Stimulated activated CD8-positive, alpha-beta memory T cell treated with anti-CD3 and anti-CD28 coated beads, Interleukin-12 subunit alpha, Interleukin-12 subunit beta, amount 100 ng/mL, for 24 hours (primary cell): ENCODE measurements around the gene ZNF14.
A peak's percentile ranks its signal among the peaks of the same experiment; 100 is the strongest.
"Not testable (repeated sequence)": the region's sequence is repeated elsewhere in the genome, so short reads cannot be mapped to it uniquely, and the experiment has no call there.

Source experiments
- DNase-seq: peaks from one replicate; pipeline ENCODE4 v3.0.0-alpha.2; 2020; ENCODE audit errors: extremely low read depth

Gene ZNF14

DNA sequence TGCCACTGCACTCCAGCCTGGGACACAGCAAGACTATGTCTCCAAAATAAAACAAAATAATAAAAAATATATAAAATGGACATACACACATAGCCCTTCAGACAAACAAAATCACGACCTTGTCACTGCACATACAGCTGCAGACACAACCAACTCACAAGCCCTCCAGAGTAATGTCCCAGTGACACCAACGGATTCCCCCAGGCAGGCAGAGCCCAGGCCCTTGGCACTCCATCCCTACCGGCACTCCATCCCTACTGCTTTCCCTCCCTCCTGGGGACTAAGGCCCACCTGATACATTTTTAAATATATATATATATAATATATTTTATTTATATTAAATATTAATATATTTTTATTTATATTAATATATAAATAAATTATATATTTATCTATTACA lies 45.8 kb downstream of the ZNF14 start:
- no peak for DNase-seq

- DNase-seq: no peak
Measured at GRCh38 chr19:19686580-19686979, 46.3 kb downstream of the ZNF14 start.

DNA sequence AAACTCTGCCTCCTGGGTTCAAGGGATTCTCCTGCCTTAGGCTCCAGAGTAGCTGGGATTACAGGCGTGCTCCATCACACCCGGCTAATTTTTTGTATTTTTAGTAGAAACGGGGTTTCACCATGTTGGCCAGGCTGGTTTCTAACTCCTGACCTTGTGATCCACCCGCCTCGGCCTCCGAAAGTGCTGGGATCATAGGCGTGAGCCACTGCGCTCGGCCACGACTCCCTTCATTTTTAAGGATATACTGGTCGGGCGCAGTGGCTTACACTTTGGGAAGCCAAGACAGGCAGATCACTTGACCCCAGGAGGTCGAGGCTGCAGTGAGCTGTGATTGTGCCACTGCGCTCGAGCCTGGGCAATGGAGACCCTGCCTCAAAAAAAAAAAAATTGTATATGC lies 46.8 kb downstream of the ZNF14 start:
- not testable (repeated sequence) for DNase-seq

DNA sequence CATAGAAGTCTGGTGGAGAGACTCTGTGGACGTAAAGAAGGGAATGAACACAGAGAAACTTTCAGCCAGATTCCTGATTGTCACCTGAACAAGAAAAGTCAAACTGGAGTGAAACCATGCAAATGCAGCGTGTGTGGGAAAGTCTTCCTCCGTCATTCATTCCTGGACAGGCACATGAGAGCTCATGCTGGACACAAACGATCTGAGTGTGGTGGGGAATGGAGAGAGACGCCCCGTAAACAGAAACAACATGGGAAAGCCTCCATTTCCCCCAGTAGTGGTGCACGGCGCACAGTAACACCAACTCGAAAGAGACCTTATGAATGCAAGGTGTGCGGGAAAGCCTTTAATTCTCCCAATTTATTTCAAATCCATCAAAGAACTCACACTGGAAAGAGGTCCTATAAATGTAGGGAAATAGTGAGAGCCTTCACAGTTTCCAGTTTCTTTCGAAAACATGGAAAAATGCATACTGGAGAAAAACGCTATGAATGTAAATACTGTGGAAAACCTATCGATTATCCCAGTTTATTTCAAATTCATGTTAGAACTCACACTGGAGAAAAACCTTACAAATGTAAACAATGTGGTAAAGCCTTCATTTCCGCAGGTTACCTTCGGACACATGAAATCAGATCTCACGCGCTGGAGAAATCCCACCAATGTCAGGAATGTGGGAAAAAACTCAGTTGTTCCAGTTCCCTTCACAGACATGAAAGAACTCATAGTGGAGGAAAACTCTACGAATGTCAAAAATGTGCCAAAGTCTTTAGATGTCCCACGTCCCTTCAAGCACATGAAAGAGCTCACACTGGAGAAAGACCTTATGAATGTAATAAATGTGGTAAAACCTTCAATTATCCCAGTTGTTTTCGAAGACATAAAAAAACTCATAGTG lies 53.5 kb downstream of the ZNF14 start:
- DNase-seq: no peak

DNA sequence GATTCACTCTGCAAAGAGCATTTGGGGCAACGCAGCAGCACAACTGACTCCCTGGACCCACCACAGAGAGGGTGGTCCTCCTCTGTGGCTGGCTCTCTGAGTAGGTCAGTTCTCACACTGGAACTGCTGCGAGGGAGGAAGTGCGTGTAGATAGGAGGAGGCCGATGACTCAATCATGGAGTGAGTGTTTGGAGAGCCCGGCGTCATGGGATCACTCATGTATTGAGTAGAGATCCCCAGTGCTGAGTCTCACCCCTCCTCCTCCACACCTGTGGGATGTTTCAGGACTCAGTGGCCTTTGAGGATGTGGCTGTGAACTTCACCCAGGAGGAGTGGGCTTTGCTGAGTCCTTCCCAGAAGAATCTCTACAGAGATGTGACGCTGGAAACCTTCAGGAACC lies 55.3 kb downstream of the ZNF14 start:
- no peak for DNase-seq

DNA sequence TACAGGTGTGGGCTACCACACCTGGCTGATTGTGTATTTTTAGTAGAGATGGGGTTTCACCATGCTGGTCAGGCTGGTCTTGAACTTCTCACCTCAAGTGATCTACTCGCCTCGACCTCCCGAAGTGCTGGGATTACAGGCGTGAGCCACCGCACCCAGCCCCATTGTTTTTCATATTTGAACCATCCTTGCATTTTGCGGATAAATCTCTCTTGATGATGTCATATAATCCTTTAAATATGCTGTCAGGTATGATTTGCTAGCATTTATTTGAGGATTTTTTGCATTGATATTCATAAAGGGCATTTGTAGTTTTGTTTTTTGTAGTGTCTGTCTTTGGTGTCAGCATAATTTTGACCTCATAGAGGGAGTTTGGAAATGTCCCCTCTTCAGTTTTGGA lies 58.6 kb downstream of the ZNF14 start:
- DNase-seq: no peak

- DNase-seq: no peak
Measured at GRCh38 chr19:19672816-19673215, 60.1 kb downstream of the ZNF14 start.

- no peak for DNase-seq
Measured at GRCh38 chr19:19670070-19670551, 62.8 kb downstream of the ZNF14 start.

DNA sequence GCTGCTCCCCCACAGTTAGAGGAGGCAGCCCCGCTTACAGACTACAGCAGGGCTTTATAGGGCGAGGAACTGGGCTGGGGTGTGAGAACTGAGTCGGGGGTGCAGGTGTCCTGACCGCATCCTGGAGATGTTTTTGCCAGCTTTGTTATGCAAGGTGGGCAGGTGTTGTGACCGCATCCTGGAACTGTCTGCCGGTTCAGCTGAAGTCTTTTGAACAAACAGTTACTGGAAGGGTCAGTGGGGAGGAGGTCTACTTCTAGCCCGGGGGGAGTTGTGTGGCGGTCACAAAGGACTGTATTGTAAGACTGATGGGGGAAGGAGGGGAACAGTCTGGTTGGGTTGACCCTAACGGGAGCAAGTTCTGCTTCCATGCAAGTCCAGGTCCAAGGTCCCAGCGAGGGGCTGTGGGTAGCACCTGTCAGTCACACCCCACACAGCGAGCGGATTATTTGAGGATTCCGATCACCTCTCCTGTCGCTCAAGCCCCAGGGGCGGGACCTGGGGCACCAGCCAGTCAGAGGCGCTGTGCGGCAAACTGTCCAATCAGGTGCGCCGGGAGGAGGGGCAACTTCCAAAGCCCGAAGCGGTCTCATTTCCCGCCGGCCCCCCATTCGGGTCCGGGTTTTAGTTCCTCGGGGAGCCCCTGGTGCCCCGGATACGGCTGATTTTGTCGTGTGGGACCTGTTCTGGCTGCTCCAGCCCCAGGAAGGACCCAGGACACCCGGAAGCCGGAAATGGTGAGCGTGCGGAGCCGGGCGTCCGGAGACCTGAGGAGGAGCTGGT lies 64.5 kb downstream of the ZNF14 start, which contains the start of gene ZNF101:
TSS of gene ZNF101 (plus strand) at position 610 of the 783 bp plus-strand sequence. CDS start at position 735, 125 bp downstream.
- peak; percentile 88 for DNase-seq

DNA sequence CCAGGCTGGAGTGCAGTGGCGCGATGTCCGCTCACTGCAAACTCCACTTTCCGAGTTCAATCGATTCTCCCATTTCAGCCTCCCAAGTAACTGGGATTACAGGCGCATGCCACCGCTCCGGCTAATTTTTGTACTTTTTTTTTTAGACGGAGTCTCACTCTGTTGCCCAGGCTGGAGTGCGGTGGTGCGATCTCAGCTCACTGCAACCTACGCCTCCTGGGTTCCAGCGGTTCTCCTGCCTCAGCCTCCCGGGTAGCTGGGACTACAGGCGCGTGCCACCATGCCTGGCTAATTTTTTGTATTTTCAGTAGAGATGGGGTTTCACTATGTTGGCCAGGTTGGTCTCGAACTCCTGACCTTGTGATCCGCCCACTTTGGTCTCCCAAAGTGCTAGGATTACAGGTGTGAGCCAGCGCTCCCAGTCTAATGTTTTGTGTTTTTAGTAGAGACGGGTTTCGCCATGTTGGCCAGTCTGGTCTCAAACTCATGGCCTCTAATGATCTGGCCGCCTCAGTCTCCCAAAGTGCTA lies 67.4 kb downstream of the ZNF14 start:
- DNase-seq: not testable (repeated sequence)

DNA sequence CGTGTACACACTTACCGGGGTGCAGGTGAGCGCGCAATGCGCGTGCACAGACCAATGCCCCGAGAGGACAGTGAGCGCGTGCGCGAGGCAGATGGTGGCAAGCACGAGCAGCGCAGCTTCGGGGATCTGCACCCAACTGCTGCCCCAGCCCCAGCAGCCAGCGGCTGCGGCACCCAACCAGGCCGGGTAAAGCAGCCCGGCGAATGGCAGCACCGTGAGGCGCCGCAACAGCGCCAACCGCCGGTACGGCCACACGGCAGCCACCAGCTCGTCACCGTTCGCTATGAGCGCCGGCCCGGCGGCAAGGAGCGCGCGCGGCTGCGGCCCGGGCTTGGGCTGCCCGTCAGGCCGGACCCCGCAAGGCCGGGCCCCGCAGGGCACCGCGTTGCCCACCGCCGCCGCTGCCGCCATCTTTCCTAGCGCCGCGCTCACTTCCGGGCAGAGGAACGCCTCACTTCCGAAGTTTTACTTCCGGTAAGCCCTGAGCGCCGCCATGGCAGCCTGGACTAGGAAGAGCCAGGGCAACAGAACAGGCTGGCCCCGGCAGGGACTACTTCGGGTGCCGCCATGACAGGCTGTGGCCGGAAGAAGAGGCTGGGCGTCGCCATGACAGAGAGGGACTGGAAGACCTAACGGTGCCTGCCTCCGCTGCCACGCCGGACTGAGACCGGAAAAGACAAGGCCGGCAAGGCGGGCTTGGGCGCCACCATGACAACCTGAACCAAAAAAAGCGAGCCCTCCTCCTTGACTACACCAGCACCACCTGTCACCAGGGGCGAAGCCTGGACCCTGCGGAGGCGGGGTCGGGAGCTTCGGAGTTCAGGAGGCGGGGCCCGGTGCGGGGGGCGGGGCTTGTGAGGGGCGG lies 69.4 kb downstream of the ZNF14 start, which contains the start of gene ATP13A1:
TSS of gene ATP13A1 (minus strand) at position 421 of the 865 bp plus-strand sequence. CDS start at position 411, 10 bp downstream.
- peak; percentile 82 for DNase-seq

DNA sequence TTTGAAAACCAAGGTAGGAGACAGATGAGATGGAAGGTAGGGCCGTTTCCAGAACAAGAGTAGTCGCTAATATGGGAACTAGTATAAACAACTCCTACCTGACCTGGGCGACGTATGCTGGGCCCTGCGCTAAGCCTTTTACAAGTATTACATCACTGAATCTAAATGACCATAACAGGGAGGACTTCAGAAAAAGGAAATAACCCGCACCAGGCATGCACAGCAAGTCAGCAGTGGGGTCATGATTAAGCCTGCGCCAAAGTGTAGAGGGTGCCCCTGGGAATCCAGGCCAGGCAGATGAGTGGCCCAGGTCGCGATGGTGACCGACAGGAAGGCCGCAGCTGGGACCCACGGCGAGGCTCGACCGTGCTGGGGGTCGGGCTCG lies 70.0 kb downstream of the ZNF14 start:
- no peak for DNase-seq

GRCh38 chr19:19662344-19662743 lies 70.6 kb downstream of the ZNF14 start:
- no peak for DNase-seq

- no peak for DNase-seq
Measured at GRCh38 chr19:19661675-19662251, 71.1 kb downstream of the ZNF14 start.

GRCh38 chr19:19661141-19661674 lies 71.7 kb downstream of the ZNF14 start:
- no peak for DNase-seq
